Esophagus muscularis mucosa (tissue), 3 donors: ENCODE data around the gene CRISP3.

Source experiments
- CTCF ChIP-seq, 3 experiments: fragments of 200-600 bp in 2 of 3; fragments of 450-650 bp in 1 of 3; sonication (generic) in 2 of 3; IDR thresholded peaks; one replicate each; pipeline ENCODE4 v1.5.1; 2017 to 2019; ENCODE audit warnings: antibody characterized with exemption in 3 of 3, mild to moderate bottlenecking in 2 of 3, moderate library complexity in 1 of 3
- POLR2A ChIP-seq: fragments of 450-650 bp; IDR thresholded peaks from one replicate; pipeline ENCODE4 v1.6.1; 2017; ENCODE audit warnings: antibody characterized with exemption, moderate library complexity, mild to moderate bottlenecking, low read depth

- TF ChIP-seq CTCF (IDR thresholded peaks at IDR 0.05): no peak
- no peak for TF ChIP-seq POLR2A
Observed at GRCh38 chr6:49743429-49743828, 759 bp downstream of the CRISP3 start.
